Stimulated activated CD4-positive, alpha-beta T cell treated with anti-CD3 and anti-CD28 coated beads, Interleukin-4, amount 100 ng/mL, for 24 hours (primary cell): ENCODE results near the gene RAD51B.
"Not testable (repeated sequence)": the region's sequence is repeated elsewhere in the genome, so short reads cannot be mapped to it uniquely, and the experiment has no call there.

Experiments
- DNase-seq: peaks from one replicate; pipeline ENCODE4 v3.0.0-alpha.2; 2020

The RAD51B gene

GRCh38 chr14:68033336-68033932 is 213.9 kb downstream of the RAD51B start:
- no peak for DNase-seq

- no peak for DNase-seq
These were observed 215.3 kb downstream of the RAD51B start for GRCh38 chr14:68034896-68035295.

- no peak for DNase-seq
These were observed 216.6 kb downstream of the RAD51B start for GRCh38 chr14:68036202-68036601.

- no peak for DNase-seq
These were observed 220.0 kb downstream of the RAD51B start for GRCh38 chr14:68039593-68039992.

GRCh38 chr14:68040633-68041369 is 221.2 kb downstream of the RAD51B start:
- DNase-seq = no peak

GRCh38 chr14:68041876-68042354 is 222.3 kb downstream of the RAD51B start:
- no peak for DNase-seq

GRCh38 chr14:68042586-68043210 is 223.1 kb downstream of the RAD51B start:
- no peak for DNase-seq

GRCh38 chr14:68043752-68044151 is 224.2 kb downstream of the RAD51B start:
- no peak for DNase-seq

GRCh38 chr14:68047906-68048305 is 228.3 kb downstream of the RAD51B start:
- no peak for DNase-seq

GRCh38 chr14:68048815-68049214 is 229.2 kb downstream of the RAD51B start:
- DNase-seq = not testable (repeated sequence)

GRCh38 chr14:68050177-68050576 is 230.6 kb downstream of the RAD51B start:
- DNase-seq = no peak

- DNase-seq = no peak
These were observed 231.6 kb downstream of the RAD51B start for GRCh38 chr14:68051146-68051545.

GRCh38 chr14:68060198-68060597 is 240.6 kb downstream of the RAD51B start:
- no peak for DNase-seq

- no peak for DNase-seq
These were observed 243.1 kb downstream of the RAD51B start for GRCh38 chr14:68062651-68063050.

- DNase-seq = no peak
These were observed 245.7 kb downstream of the RAD51B start for GRCh38 chr14:68065322-68065721.

GRCh38 chr14:68074765-68075381 is 255.3 kb downstream of the RAD51B start:
- DNase-seq = no peak

GRCh38 chr14:68075382-68076029 is 255.9 kb downstream of the RAD51B start:
- no peak for DNase-seq

GRCh38 chr14:68076451-68076850 is 256.9 kb downstream of the RAD51B start:
- DNase-seq = no peak

GRCh38 chr14:68079941-68080697 is 260.5 kb downstream of the RAD51B start:
- DNase-seq = no peak

- DNase-seq = no peak
These were observed 261.9 kb downstream of the RAD51B start for GRCh38 chr14:68081489-68081888.

GRCh38 chr14:68082698-68083291 is 263.2 kb downstream of the RAD51B start:
- no peak for DNase-seq

- no peak for DNase-seq
These were observed 264.7 kb downstream of the RAD51B start for GRCh38 chr14:68084256-68084655.
